Activated T-cell treated with anti-CD3 and anti-CD28 coated beads, Interleukin-2, amount 50 U/mL, for 24 hours (primary cell): ENCODE results near the gene HDLBP.
A peak's percentile ranks its signal among the peaks of the same experiment; 100 is the strongest.
"Not testable (repeated sequence)": the region's sequence is repeated elsewhere in the genome, so short reads cannot be mapped to it uniquely, and the experiment has no call there.

Experiments
- DNase-seq: peaks from one replicate; pipeline ENCODE4 v3.0.0-alpha.2; 2020
- H3K27ac Mint-ChIP-seq: 2 replicates; pipeline ENCODE4 v1.8.0; 2020; ENCODE audit warnings: mild to moderate bottlenecking, mixed read lengths
- H3K27me3 Mint-ChIP-seq: 2 replicates; pipeline ENCODE4 v1.8.0; 2020; ENCODE audit warnings: mixed read lengths
- H3K36me3 Mint-ChIP-seq: 2 replicates; pipeline ENCODE4 v1.8.0; 2020; ENCODE audit warnings: low read depth, mixed read lengths
- H3K4me1 Mint-ChIP-seq: 2 replicates; pipeline ENCODE4 v1.8.0; 2020; ENCODE audit warnings: low read depth, mixed read lengths
- H3K4me3 Mint-ChIP-seq: 2 replicates; pipeline ENCODE4 v1.8.0; 2020; ENCODE audit warnings: mild to moderate bottlenecking, moderate library complexity, mixed read lengths
- H3K9me3 Mint-ChIP-seq: 2 replicates; pipeline ENCODE4 v1.8.0; 2020; ENCODE audit warnings: mixed read lengths

Gene HDLBP

GRCh38 chr2:241349941-241350340, 34.5 kb upstream of the HDLBP start:
- Mint-ChIP-seq H3K4me3 (no peak overlapping the region), H3K27ac (no peak overlapping the region), H3K36me3 (peaks cover 97% of the 10 kb centered on the region), H3K9me3 (no peaks in the 10 kb centered on the region), H3K4me1 (peaks cover 14% of the 10 kb centered on the region), H3K27me3 (no peaks in the 10 kb centered on the region)
- no peak for DNase-seq

DNA sequence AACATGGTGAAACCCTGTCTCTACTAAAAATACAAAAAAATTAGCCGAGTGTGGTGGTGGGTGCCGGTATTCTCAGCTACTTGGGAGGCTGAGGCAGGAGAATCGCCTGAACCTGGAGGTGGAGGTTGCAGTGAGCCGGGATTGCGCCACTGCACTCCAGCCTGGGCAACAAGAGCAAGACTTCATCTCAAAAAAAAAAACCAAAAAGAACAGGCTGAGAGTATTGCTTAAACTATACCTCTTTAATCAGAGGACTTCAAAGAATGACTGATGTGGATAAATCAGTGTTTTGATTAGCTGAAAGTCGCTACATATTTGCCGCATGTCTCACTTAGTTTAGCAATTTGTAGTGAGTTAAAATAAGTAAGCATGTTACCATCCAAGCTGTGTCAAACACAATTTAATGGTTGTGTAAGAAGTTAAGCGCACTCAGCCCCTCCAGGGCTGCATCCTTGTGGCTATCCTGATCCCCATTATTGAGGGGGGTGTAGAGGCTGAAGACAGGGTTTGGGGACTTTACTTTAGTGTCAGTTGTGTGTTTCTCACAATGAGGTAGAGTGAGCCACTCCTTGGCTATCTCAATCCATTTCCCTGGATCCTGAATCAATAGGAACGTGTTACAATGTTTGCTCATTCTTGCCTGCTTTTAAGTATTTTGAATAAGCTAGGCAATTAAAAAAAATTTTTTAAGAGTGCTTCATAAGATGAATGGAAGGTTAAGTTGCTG, 29.6 kb upstream of the HDLBP start:
- no peaks in the 10 kb centered on the region for H3K27me3 Mint-ChIP-seq
- peaks cover 98% of the 10 kb centered on the region for H3K36me3 Mint-ChIP-seq
- H3K4me1 Mint-ChIP-seq, result peaks cover 13% of the 10 kb centered on the region
- no peak for DNase-seq
- H3K9me3 Mint-ChIP-seq, result no peaks in the 10 kb centered on the region
- no peak overlapping the region for H3K27ac Mint-ChIP-seq
- H3K4me3 Mint-ChIP-seq, result no peak overlapping the region

- no peaks in the 10 kb centered on the region for H3K9me3 Mint-ChIP-seq
- H3K27me3 Mint-ChIP-seq, result no peaks in the 10 kb centered on the region
- DNase-seq, result no peak
- peak overlapping the region; percentile 57 for H3K27ac Mint-ChIP-seq
- peaks cover 92% of the 10 kb centered on the region for H3K36me3 Mint-ChIP-seq
- H3K4me1 Mint-ChIP-seq, result peaks cover 34% of the 10 kb centered on the region
- no peak overlapping the region for H3K4me3 Mint-ChIP-seq
Observed at GRCh38 chr2:241340631-241341163, 25.2 kb upstream of the HDLBP start.

DNA sequence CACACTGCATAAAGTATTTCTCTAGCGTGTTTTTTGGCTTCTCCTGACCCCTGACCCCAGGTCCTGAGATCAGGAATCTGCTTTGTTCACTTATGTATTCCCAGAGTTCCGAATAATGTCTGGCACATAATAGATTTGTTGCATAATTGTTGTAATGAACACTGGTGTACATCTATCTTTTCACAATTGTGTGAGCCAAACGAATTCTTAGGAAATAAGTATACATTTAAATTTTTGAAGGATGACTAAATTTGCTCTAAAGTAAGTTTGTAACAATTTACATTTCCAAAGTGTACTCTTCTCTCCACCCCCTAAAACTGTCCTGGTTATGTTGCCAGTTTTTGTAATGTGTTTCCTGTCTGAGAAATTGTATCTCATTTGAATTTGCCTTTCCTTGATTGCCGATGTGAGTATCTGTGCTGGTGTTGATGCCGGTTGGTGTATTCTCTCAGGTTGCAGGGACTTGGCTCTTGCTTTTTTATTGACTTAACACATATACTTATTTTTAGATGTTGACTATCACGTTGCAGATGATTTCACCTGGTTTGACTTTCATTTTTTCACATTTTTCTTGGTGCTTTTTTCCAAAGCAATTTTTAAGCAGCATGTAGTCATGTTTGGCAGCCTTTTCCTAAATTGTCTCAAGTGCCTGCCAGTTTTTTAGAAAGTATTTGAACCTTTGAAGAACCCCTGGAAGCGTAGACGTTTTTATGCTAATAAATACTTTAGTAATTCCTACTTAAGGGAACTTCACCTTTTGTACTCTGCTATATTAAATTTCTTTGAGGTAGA, 24.6 kb upstream of the HDLBP start:
- Mint-ChIP-seq H3K9me3 (no peaks in the 10 kb centered on the region), H3K27me3 (no peaks in the 10 kb centered on the region), H3K4me3 (no peak overlapping the region), H3K36me3 (peaks cover 92% of the 10 kb centered on the region), H3K27ac (peak overlapping the region; percentile 38), H3K4me1 (peaks cover 39% of the 10 kb centered on the region)
- DNase-seq, result no peak

- no peaks in the 10 kb centered on the region for H3K9me3 Mint-ChIP-seq
- H3K4me3 Mint-ChIP-seq, result no peak overlapping the region
- DNase-seq, result no peak
- no peaks in the 10 kb centered on the region for H3K27me3 Mint-ChIP-seq
- H3K27ac Mint-ChIP-seq, result peak overlapping the region; percentile 33
- H3K36me3 Mint-ChIP-seq, result peaks cover 93% of the 10 kb centered on the region
- peaks cover 28% of the 10 kb centered on the region for H3K4me1 Mint-ChIP-seq
Observed at GRCh38 chr2:241334813-241335212, 19.3 kb upstream of the HDLBP start.

GRCh38 chr2:241330616-241330981, 15.1 kb upstream of the HDLBP start:
- Mint-ChIP-seq H3K36me3 (peaks cover 97% of the 10 kb centered on the region), H3K27me3 (no peaks in the 10 kb centered on the region), H3K4me1 (peaks cover 9% of the 10 kb centered on the region), H3K4me3 (no peak overlapping the region), H3K9me3 (no peaks in the 10 kb centered on the region), H3K27ac (no peak overlapping the region)
- no peak for DNase-seq

DNA sequence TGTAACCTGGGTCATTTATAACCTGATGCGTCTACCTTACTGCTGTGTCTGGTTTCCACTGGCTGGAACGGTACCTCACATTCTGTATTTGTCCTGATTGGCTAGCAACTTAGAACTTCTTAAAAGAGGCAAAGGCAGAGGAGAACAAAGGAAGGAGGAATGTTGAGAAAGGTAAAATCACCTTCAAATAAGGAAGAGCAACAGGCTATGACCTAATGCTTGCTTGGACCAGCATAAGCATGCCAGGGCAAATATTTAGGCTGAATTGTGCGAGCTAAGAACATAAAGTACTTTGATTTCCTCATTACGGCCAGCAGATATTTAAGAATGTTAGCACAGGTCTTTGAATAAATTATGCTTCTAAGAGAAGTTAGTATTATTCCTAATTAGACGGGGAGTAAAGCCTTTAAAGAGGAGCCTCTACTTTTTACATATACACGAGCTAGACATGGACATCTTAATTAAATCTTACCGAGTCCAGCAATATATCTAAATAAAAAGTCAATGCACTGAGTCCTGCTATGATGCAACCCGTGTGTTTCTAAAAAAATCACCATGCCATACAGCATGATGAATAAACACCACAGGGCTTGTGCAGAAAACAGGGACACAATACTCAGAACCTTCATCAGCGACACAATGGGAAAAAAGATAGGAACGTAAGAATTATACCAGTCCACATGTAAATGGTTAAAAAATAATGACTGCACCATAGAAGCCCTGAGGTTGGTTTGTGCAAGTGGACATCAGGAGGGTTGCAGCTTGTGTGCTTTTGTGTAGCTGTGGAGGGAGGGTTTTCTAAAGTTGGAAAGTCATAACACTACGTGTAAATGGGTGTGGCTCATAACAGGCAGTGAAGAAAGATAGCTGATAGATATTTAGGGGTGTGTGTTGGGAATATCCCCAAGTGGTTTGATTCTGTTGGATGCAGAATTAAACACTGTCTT, 14.5 kb upstream of the HDLBP start:
- Mint-ChIP-seq H3K36me3 (peaks cover 97% of the 10 kb centered on the region), H3K27ac (no peak overlapping the region)
- DNase-seq, result no peak

DNA sequence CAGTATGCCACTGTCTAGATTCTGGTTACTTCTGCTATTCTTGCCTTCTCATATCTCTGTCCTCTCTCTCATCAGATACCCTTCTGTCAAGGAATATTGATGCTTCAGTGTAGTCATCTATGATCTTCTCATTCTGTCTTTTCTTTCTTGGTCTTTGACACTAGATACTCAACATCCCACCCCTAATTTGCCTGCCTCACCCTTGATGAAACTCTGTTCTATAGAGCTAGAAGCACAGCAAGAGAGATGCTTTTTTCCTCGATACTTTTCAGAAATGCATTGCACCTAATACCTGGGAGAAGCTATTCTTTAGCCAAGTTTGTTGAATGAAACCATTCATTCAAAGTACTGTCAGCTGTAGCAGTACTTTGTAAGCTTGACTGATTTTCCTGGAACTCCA, 9.8 kb upstream of the HDLBP start:
- no peak for DNase-seq
- Mint-ChIP-seq H3K4me3 (no peak overlapping the region), H3K27ac (peak overlapping the region; percentile 23), H3K27me3 (no peaks in the 10 kb centered on the region), H3K36me3 (peaks cover 88% of the 10 kb centered on the region), H3K9me3 (no peaks in the 10 kb centered on the region), H3K4me1 (peaks cover 36% of the 10 kb centered on the region)

More for the DNA sequence above, 14.5 kb upstream of the HDLBP start:
- Mint-ChIP-seq H3K4me1 (peaks cover 8% of the 10 kb centered on the region), H3K27me3 (no peaks in the 10 kb centered on the region), H3K4me3 (no peak overlapping the region), H3K9me3 (no peaks in the 10 kb centered on the region)

GRCh38 chr2:241324775-241325174, 9.3 kb upstream of the HDLBP start:
- no peak overlapping the region for H3K27ac Mint-ChIP-seq
- no peaks in the 10 kb centered on the region for H3K9me3 Mint-ChIP-seq
- H3K4me3 Mint-ChIP-seq, result no peak overlapping the region
- H3K36me3 Mint-ChIP-seq, result peaks cover 88% of the 10 kb centered on the region
- no peaks in the 10 kb centered on the region for H3K27me3 Mint-ChIP-seq
- H3K4me1 Mint-ChIP-seq, result peaks cover 41% of the 10 kb centered on the region
- no peak for DNase-seq

DNA sequence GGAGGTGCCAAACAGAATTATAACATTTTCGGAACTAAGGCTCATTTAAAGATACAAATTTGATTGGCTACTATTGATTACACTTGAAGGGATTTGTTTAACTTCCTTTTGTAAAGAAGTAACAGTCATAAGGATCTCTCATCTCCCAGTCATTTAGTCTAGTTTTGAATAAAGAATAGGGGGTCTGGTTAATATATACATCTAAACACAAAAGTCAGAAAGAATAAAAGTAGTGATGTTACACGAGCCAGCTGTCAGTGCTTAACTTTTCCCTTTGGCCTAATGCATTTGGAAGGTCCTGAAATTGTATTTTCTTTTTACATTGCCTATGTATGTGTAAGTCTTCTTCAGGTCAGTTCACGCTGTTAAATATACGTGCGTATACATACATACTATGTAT, 8.3 kb upstream of the HDLBP start:
- no peaks in the 10 kb centered on the region for H3K27me3 Mint-ChIP-seq
- H3K27ac Mint-ChIP-seq, result no peak overlapping the region
- no peaks in the 10 kb centered on the region for H3K9me3 Mint-ChIP-seq
- DNase-seq, result no peak
- peaks cover 86% of the 10 kb centered on the region for H3K36me3 Mint-ChIP-seq
- H3K4me1 Mint-ChIP-seq, result peaks cover 49% of the 10 kb centered on the region
- H3K4me3 Mint-ChIP-seq, result no peak overlapping the region

GRCh38 chr2:241321886-241322285, 6.4 kb upstream of the HDLBP start:
- Mint-ChIP-seq H3K27me3 (no peaks in the 10 kb centered on the region), H3K27ac (peak overlapping the region; percentile 12), H3K4me1 (peaks cover 68% of the 10 kb centered on the region), H3K36me3 (peaks cover 86% of the 10 kb centered on the region), H3K4me3 (no peak overlapping the region), H3K9me3 (no peaks in the 10 kb centered on the region)
- DNase-seq, result no peak

DNA sequence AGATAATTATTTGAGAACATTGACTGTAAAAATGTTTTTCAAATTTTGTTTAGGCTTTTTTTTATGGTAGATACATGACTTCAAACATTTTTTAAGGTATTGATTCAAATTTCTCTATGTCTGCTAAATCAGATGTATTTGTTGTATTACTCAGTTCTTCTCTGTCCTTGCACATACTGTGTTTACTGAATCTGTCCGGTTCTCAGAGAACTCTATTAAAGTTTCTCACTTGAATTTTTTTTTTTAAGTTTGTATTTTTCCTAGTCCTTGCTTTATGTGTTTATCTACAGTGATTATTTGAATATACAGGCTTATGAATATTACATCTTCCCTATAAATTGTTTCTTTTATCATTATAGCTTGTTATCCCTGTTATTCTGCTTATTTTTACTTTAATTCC, 5.6 kb upstream of the HDLBP start:
- Mint-ChIP-seq H3K27me3 (no peaks in the 10 kb centered on the region), H3K9me3 (no peaks in the 10 kb centered on the region), H3K4me3 (no peak overlapping the region), H3K4me1 (peaks cover 70% of the 10 kb centered on the region), H3K36me3 (peaks cover 88% of the 10 kb centered on the region), H3K27ac (peak overlapping the region; percentile 49)
- DNase-seq, result no peak

GRCh38 chr2:241320394-241320793, 4.9 kb upstream of the HDLBP start:
- H3K4me3 Mint-ChIP-seq, result no peak overlapping the region
- H3K9me3 Mint-ChIP-seq, result no peaks in the 10 kb centered on the region
- DNase-seq, result no peak
- no peaks in the 10 kb centered on the region for H3K27me3 Mint-ChIP-seq
- peaks cover 84% of the 10 kb centered on the region for H3K36me3 Mint-ChIP-seq
- H3K4me1 Mint-ChIP-seq, result peaks cover 70% of the 10 kb centered on the region
- peak overlapping the region; percentile 1 for H3K27ac Mint-ChIP-seq

GRCh38 chr2:241318830-241319229, 3.4 kb upstream of the HDLBP start:
- H3K27ac Mint-ChIP-seq, result peak overlapping the region; percentile 22
- peaks cover 65% of the 10 kb centered on the region for H3K4me1 Mint-ChIP-seq
- H3K4me3 Mint-ChIP-seq, result peak overlapping the region; percentile 100

More at GRCh38 chr2:241318830-241319229, 3.4 kb upstream of the HDLBP start:
- H3K36me3 Mint-ChIP-seq, result peaks cover 79% of the 10 kb centered on the region
- not testable (repeated sequence) for H3K9me3 Mint-ChIP-seq, H3K27me3 Mint-ChIP-seq, DNase-seq
